ENCODE measurements around the gene ZBTB7B. TPM values are rescaled to one million over a fixed set of nuclear protein-coding genes. Genes with fewer than 3 reads are reported as not detected.

The ZBTB7B gene
- total and polyA plus RNA-seq, 2 donors (not counting 1 experiment from before 2014, with no cell fraction given): 55.7 to 67.3 TPM

DNA sequence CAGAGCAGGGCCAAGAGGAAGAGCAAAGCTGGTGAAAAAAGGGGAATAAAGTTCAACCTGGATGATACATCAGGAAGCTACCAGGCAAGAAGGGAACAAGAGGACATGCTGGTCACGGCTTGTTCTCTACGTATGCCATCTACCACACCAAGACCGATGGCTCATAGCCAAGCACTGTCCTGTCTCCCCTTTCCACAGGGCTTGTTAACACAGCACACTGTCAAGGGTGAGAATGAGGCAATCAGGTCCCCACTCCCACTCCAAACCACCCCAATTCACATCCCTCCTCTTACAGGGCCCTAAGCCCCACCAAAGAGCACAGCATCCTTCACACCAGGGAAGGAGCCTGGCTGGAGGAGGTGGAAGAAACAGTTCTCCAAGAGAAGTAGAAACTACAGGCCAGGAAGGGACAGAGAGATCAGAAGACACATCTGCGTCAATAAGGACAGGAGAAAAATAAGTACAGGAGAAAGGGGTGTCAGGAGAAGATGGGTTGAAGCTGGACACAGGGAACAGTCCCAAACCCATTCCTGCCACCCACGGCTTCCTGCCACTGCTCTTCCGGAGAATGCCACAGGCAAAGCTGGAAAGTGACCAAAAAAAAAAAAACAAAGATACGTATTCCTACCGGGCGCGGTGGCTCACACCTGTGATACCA is 31.1 kb upstream of the ZBTB7B start:
- Mint-ChIP-seq H3K27me3 (no peaks in the 10 kb centered on the region), H3K27ac (peak overlapping the region; percentile 54), H3K4me1 (peaks cover 27% of the 10 kb centered on the region), H3K4me3 (peak overlapping the region; percentile 24), H3K9me3 (ENCODE audit: insufficient read depth) (no peaks in the 10 kb centered on the region)
- H4K20me1 ChIP-seq (ENCODE audit: control insufficient read depth, insufficient read depth, low read length, poor library complexity, severe bottlenecking): peaks cover 39% of the 10 kb centered on the region
- peaks cover 20 to 40% of the 10 kb centered on the region in 2 donors for H3K4me1 ChIP-seq (ENCODE audit: control insufficient read depth in 2 of 2, insufficient read depth in 2 of 2, low read length in 2 of 2)
- no peaks in the 10 kb centered on the region for H3K9me3 ChIP-seq (ENCODE audit: control extremely low read depth in 1 of 3, control insufficient read depth in 2 of 3, insufficient read depth in 1 of 3, low read length in 2 of 3)
- H3K4me2 ChIP-seq (replicated peaks; ENCODE audit: low read depth, low read length, poor library complexity, severe bottlenecking): no peak overlapping the region
- no peak for ATAC-seq (ENCODE audit: low read depth)
- peaks cover 71% of the 10 kb centered on the region for H3K79me2 ChIP-seq (ENCODE audit: control insufficient read depth, insufficient read depth, low read length)
- DNase-seq: no peak
- H3K27ac ChIP-seq (ENCODE audit: low read length in 2 of 2): no peak overlapping the region
- TF ChIP-seq, protein P1, sequence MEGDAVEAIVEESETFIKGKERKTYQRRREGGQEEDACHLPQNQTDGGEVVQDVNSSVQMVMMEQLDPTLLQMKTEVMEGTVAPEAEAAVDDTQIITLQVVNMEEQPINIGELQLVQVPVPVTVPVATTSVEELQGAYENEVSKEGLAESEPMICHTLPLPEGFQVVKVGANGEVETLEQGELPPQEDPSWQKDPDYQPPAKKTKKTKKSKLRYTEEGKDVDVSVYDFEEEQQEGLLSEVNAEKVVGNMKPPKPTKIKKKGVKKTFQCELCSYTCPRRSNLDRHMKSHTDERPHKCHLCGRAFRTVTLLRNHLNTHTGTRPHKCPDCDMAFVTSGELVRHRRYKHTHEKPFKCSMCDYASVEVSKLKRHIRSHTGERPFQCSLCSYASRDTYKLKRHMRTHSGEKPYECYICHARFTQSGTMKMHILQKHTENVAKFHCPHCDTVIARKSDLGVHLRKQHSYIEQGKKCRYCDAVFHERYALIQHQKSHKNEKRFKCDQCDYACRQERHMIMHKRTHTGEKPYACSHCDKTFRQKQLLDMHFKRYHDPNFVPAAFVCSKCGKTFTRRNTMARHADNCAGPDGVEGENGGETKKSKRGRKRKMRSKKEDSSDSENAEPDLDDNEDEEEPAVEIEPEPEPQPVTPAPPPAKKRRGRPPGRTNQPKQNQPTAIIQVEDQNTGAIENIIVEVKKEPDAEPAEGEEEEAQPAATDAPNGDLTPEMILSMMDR (IDR thresholded peaks at IDR 0.05): no peak
- TF ChIP-seq EZH2 (IDR thresholded peaks at IDR 0.05; ENCODE audit: borderline replicate concordance, insufficient read depth, low read depth, low read length, poor library complexity, severe bottlenecking): no peak
- H3K4me3 ChIP-seq (ENCODE audit: control extremely low read depth in 1 of 5, extremely low read depth in 1 of 5, insufficient read depth in 1 of 5, low read depth in 2 of 5, low read length in 4 of 5): no peak overlapping the region
- CTCF ChIA-PET: interaction anchor here (0.9 to 8.7 kb wide), 8 partner anchors 9 to 114 kb away, joined by 3 to 110 read pairs (median 4); partner anchors contain the start of genes PMVK and PYGO2
- peaks cover 0 to 38% of the 10 kb centered on the region in 2 experiments for H3K36me3 ChIP-seq (replicated peaks in 1 of 2; ENCODE audit: control extremely low read depth in 1 of 2, control insufficient read depth in 1 of 2, extremely low read depth in 1 of 2, insufficient read depth in 2 of 2, low read length in 1 of 2)
- 92% methylated on average over 10 of the region's 10 CpGs for WGBS (ENCODE audit: insufficient coverage)
- no peaks in the 10 kb centered on the region for H3K27me3 ChIP-seq (replicated peaks in 1 of 4; ENCODE audit: control extremely low read depth in 1 of 4, control insufficient read depth in 3 of 4, insufficient read depth in 4 of 4, low read length in 3 of 4)
- POLR2A ChIA-PET: interaction anchor here (0.7 to 1.2 kb wide), 2 partner anchors 16 to 1689 kb away, joined by 3 to 6 read pairs; partner anchors contain the start of gene PBXIP1
- intact Hi-C loops (cut with micrococcal nuclease): loop anchor here (5.0 kb wide), 1 partner anchor 201 kb away; the partner anchor contains the start of genes KRTCAP2 and TRIM46
- no peak overlapping the region for H3K9ac ChIP-seq (ENCODE audit: low read length)
- no peak overlapping the region for H2AFZ ChIP-seq (ENCODE audit: insufficient read depth, low read depth, low read length, poor library complexity, severe bottlenecking)

DNA sequence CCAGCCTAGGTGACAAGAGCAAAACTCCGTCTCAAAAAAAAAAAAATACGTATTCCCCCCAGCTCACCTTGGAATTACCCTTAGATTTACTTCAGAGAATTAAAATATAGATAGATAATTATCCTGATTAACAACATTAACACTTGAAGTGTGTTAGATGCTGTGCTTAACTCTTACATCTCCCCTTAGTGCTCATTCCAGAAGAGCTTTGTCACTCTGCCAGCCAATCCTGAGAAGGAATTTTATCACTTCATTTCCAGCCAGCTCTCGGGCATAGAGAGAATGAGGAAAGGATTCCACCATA is 30.4 kb upstream of the ZBTB7B start:
- H3K9me3 ChIP-seq (ENCODE audit: control extremely low read depth in 1 of 3, control insufficient read depth in 2 of 3, insufficient read depth in 1 of 3, low read length in 2 of 3): no peaks in the 10 kb centered on the region
- Mint-ChIP-seq H3K27me3 (no peaks in the 10 kb centered on the region), H3K9me3 (ENCODE audit: insufficient read depth) (no peaks in the 10 kb centered on the region), H3K4me1 (peaks cover 27% of the 10 kb centered on the region), H3K27ac (peak overlapping the region; percentile 5), H3K4me3 (peak overlapping the region; percentile 62)
- no peak overlapping the region for H2AFZ ChIP-seq (ENCODE audit: insufficient read depth, low read depth, low read length, poor library complexity, severe bottlenecking)
- no peak overlapping the region for H3K4me2 ChIP-seq (replicated peaks; ENCODE audit: low read depth, low read length, poor library complexity, severe bottlenecking)
- H4K20me1 ChIP-seq (ENCODE audit: control insufficient read depth, insufficient read depth, low read length, poor library complexity, severe bottlenecking): peaks cover 39% of the 10 kb centered on the region
- H3K4me1 ChIP-seq (ENCODE audit: control insufficient read depth in 2 of 2, insufficient read depth in 2 of 2, low read length in 2 of 2): peaks cover 22 to 44% of the 10 kb centered on the region in 2 donors
- no peak overlapping the region for H3K9ac ChIP-seq (ENCODE audit: low read length)
- ChIA-PET POLR2A (interaction anchor here (0.7 to 0.8 kb wide), 3 partner anchors 11 to 1689 kb away, joined by 3 read pairs; partner anchors contain the start of gene FLAD1), CTCF (interaction anchor here (0.9 to 8.7 kb wide), 7 partner anchors 10 to 113 kb away, joined by 3 to 110 read pairs (median 4); partner anchors contain the start of genes PMVK and PYGO2)
- DNase-seq (no peak), ATAC-seq (ENCODE audit: low read depth) (no peak)
- intact Hi-C loops (cut with micrococcal nuclease): loop anchor here (5.0 kb wide), 1 partner anchor 200 kb away; the partner anchor contains the start of genes KRTCAP2 and TRIM46
- H3K27ac ChIP-seq (ENCODE audit: low read length in 2 of 2): no peak overlapping the region
- no peak overlapping the region for H3K4me3 ChIP-seq (ENCODE audit: control extremely low read depth in 1 of 5, extremely low read depth in 1 of 5, insufficient read depth in 1 of 5, low read depth in 2 of 5, low read length in 4 of 5)
- TF ChIP-seq EZH2 (IDR thresholded peaks at IDR 0.05; ENCODE audit: borderline replicate concordance, insufficient read depth, low read depth, low read length, poor library complexity, severe bottlenecking): no peak
- TF ChIP-seq, protein P1 (IDR thresholded peaks at IDR 0.05): no peak
- H3K79me2 ChIP-seq (ENCODE audit: control insufficient read depth, insufficient read depth, low read length): peaks cover 70% of the 10 kb centered on the region
- no CpG with 5 or more reads among the region's 3 CpGs for WGBS (ENCODE audit: insufficient coverage)
- H3K36me3 ChIP-seq (replicated peaks in 1 of 2; ENCODE audit: control extremely low read depth in 1 of 2, control insufficient read depth in 1 of 2, extremely low read depth in 1 of 2, insufficient read depth in 2 of 2, low read length in 1 of 2): peaks cover 0 to 31% of the 10 kb centered on the region in 2 experiments
- no peaks in the 10 kb centered on the region for H3K27me3 ChIP-seq (replicated peaks in 1 of 4; ENCODE audit: control extremely low read depth in 1 of 4, control insufficient read depth in 3 of 4, insufficient read depth in 4 of 4, low read length in 3 of 4)
